Suppressor macrophage treated with lipopolysaccharide for 4 hours (primary cell): ENCODE measurements around the gene SIN3B.

Experiments
- DNase-seq: peaks from one replicate; pipeline ENCODE4 v3.0.0-alpha.2; 2020

The SIN3B gene

DNA sequence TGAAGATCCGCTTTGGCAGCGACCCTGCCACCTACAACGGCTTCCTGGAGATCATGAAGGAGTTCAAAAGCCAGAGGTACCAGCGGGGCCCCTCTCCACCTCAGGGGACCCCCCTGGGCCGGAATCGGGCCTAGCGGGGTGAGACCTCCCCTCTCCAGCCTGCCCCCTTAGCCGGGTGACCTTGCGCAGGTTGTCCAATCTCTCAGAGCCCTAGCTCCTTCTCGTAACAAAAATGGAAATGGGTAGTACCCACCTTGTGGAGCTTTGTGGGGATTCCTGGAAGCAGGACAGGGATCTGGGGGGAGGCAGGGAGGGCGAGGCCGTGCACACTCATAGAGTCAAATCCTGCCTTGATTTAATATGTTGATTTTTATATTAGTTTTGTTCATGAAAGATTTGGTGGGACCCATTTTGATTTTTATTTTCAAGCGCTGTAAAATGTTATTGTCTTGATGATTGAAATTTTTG lies 658 bp downstream of the SIN3B start:
- DNase-seq: no peak

DNA sequence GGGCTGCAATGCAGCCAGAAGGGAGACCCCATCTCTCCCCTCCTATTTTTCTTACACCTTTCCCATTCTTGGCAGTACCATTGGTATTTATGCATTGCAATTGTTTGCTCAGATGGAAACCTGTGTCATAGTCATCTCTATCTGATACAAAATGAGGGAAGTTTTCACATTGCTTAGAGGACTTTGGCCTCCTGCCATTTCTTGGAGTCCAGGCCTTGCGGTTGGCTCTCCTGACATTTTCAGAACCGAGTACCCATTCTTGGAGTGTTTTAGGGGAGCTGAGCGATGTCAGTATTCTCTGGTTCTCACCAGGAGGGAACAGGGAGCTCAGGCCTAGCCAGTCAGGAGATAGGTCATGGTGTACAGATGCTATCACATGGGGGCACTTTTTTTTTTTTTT lies 1.5 kb downstream of the SIN3B start:
- DNase-seq: peak; percentile 13

DNA sequence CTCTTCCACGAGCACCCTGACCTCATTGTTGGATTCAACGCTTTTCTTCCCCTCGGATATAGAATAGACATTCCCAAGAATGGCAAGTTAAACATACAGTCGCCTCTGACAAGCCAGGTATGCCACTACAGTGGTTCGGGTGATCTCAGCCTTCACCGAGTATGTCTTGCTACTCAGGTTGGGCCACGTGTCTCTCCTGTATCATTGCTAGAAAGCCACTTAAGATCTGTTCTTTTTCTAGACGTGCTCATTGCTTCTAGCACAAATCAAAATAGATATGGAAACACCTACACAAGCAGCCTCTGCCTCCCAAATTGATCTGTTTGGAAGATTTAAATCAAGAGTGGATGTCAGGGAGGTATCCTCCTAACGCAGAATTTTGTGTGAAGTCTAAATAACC lies 2.3 kb downstream of the SIN3B start:
- no peak for DNase-seq

DNA sequence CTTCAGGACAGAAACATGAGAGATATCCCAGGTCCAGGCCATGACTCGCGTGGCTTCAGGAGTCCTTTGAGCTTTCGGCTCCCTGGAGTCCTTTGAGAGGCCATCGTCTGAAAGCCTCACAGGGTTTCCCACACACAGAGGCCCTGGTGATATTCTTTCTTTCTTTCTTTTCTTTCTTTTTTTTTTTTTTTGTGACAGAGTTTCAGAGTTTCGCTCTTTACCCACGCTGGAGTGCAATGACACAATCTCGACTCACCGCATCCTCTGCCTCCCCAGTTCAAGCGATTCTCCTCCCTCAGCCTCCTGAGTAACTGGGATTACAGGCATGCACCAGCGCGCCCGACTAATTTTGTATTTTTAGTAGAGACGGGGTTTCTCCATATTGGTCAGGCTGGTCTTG lies 5.5 kb downstream of the SIN3B start:
- DNase-seq: peak; percentile 46

DNA sequence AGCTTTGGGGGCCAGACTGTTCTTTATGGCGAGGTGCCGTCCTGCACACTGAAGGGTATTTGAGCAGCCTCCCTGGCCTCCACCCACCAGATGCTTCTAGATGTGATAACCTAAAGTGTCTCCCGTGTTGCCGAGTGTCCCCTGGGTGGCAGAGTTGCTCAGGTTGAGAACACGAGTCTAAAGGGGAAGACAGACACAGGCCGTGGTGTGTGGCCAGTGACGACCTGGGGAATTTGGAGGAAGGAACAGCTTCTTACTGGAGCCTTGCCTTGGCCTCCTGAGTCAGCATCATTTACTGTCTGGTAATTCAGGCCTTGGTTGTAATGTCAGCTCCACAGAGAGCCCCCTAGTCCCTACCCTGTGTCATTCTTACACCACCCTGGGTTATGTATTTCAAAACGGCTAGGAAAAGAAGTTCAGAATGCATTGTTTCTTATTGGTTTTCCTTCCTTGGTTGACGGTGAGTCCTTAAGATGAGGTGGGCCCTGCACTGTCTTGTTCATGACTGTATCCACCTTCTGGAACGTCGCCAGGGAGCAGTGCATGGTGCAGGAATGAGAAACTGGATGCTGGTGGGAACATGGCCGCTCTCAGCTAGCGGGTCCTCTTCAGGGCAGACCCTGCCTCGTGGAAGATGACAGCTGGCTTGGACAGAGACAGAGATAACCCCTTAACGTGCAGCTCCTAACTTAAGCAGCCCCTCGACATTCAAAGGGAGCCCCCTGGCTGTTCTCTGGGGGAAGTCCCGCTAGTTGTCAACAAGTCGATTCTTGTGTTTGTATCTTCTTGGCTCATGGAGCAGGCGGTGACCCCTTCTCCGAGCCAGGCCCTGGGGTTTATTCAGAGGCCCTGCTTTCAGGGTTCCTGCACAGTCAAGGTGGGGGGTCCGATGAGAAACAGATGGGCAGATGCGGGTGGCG lies 7.2 kb downstream of the SIN3B start:
- DNase-seq: peak; percentile 78

DNA sequence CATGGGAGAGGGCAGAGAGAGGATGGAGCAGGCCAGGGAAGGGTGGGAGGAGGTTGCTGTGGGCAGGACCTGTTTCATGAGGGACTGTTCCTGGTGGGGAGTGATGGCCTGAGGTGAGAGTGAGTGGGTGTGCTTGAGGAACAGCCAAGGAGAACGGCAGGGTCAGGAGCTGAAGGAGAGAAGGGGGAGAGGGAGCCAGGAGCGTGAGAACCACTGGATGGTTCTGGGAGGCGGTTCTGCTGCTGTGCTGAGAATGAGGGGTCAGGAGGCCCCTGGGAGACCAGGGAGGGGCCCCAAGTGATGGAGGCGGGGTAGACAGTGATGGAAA lies 7.8 kb downstream of the SIN3B start:
- no peak for DNase-seq

DNA sequence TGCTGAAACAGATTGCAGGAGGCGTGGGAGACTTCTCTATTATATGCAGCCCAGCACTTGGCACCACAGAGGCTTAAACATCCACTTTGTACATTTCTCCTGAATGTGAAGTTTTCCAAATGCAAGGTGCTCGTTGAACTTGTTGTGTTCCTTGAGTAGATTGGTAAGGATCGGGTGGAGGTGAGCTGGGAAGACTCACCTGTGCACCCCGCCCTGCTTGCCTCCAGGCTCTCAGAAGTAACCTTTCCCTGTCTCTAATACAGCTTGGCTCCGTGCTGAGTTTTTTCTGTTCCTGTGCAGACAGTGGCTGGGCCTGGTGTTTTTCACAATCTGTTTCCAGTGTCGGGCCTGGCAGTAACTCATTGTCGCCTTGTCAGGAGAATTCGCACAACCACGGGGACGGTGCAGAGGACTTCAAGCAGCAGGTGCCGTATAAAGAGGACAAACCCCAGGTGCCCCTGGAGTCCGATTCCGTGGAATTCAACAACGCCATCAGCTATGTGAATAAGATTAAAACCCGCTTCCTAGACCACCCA lies 12.3 kb downstream of the SIN3B start:
- no peak for DNase-seq

DNA sequence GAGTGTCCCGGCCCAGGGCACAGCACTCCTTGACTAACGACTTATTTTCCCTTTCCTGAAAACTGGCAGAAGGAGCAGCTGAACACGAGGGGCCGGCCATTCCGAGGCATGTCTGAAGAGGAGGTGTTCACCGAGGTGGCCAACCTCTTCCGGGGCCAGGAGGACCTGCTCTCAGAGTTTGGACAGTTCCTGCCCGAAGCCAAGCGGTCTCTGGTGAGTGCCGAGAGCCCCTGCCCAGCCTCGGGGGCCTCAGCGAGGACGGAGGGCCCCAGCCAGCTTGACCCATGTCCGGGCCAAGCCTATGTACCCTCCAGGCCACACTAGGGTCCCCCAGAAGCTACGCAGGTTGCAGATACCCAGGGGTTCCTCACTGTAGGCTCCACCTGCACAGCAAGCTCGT lies 17.7 kb downstream of the SIN3B start:
- no peak for DNase-seq

DNA sequence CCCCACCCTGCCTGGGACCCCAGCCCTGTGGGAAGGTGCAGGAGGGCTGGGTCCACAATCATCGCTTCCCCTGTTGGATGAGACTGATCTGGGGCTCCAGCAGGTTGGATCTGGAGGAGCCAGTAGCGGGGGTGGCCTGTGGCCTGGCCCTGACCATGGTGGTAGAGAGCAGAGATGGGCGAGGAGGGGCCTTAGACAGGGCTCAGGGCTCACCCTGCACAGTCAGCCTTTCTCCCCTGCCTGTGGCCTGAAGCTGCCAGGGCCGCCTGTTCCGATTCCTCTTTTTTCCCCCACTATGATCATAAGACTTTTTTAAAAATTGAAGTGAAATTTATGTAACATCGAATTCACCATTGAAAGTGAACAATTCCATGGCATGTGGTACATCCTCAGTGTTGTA lies 18.2 kb downstream of the SIN3B start:
- peak; percentile 58 for DNase-seq

DNA sequence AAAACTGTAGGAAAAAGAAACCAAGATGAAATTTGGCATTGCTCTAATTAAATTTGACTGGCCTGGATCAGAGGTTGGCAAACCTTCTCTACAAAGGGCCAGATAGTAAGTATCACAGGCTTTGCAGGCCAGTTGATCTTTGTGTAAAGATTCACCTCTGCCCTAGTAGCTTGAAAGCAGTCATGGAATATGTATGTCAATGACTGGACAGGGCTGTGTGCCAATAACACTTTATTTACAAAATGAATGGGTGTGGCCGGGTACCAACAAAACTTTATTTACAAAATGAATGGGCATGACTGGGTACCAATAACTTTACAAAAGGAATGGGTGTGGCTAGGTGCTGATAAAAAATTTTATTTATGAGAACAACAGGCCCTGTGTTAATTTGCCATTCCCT lies 20.0 kb downstream of the SIN3B start:
- DNase-seq: no peak

DNA sequence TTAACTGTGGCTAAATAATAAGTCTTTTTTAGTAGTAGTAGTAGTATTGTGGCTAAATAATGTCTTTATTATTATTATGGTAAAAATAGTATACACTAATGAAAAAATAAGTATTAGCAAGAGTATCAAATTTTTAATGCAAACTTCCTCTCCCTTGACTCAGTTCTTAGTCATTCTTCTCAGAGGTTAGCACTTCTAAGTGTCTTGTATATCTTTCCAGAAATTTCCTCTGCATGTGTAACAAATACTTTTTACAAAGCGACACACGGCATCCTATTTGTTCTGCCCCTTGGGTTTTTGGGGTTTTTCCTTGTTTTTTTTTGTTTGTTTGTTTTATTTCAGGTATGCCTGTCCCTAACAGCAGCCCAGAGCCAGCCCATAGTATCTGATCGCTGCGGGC lies 20.9 kb downstream of the SIN3B start:
- DNase-seq: no peak

DNA sequence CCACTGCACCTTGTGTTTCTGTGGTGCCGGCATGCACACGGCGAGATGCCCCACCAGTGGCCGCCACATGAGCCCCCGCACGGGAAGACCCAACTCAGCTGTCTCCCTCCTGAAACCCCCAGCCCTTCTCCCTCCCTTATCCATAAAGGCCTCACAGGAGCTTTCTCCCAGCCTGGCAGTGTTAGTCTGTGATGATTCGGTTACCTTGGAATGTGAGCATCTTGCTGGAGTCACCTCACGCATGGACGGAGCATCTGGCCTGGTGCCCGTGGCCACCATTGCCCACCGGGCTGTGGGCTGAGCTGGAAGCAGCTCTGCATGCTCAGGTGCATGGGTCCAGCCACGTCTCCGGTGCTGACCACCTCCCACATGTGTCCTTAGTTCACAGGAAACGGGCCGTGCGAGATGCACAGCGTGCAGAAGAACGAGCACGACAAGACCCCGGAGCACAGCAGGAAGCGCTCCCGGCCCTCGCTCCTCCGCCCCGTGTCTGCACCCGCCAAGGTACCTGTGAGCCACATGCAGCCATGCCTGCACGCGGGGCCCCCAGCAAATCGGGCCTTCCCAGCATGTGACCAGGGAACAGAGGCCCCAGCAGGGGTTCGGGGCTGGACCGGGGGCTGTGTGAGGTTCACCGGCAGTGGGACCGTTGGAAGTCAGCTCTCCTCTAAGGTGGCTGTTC lies 22.0 kb downstream of the SIN3B start:
- no peak for DNase-seq

DNA sequence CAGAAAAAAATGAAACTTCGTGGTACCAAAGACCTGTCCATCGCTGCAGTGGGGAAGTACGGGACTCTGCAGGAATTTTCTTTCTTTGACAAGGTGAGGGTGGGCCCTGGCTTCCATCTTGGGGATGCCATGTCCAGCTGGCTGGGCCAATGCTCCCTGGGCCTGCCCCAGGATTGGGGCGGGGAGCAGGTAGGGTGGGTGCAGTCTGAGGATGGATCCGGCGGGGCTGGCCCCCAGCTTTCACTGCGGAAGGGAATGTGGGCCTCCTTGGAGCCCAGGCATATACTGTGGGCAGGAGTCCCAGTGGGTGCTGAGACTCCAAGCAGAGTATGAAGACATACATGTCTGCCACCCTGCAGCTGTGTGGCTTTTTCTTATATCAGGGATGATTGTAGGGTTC lies 23.9 kb downstream of the SIN3B start:
- no peak for DNase-seq

DNA sequence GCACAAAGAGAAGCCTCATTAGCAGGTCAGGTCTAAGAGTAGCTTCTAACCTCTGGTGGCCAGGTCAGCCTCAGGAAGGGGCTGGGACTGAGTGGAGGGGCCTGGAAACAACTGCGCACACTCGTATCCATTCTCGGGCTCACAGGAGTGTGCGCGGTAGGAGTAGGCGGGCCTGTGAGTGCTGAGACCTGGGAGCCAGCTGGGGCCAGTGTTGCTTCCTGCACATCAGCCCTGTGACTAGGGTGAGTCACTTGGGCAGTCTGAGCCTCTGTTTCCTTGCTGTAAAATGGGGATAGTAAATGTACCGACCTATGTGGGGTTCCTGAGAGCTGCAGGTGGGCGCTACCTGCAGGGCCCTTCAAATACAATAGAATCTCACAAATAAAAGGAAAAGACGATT lies 26.9 kb downstream of the SIN3B start:
- no peak for DNase-seq

DNA sequence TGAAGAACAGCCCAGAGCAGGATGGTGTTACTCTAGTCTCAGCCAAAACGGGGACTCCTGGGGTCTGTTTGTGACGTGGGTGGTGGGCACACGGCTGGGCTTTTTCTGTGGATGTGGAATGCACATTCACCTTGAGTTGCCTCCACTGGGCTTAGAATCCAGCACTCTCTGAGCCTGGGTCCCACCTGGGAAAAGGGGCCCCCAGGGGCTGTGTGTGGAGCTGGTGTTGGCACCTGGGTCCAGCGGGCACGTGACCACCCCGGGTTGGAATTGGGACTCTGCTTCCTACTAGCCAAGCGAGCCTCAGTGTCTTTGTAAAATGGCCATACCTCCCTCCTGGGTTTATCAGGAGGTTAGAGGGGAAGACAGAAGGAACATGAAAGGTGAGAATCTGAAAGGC lies 30.4 kb downstream of the SIN3B start:
- DNase-seq: no peak

DNA sequence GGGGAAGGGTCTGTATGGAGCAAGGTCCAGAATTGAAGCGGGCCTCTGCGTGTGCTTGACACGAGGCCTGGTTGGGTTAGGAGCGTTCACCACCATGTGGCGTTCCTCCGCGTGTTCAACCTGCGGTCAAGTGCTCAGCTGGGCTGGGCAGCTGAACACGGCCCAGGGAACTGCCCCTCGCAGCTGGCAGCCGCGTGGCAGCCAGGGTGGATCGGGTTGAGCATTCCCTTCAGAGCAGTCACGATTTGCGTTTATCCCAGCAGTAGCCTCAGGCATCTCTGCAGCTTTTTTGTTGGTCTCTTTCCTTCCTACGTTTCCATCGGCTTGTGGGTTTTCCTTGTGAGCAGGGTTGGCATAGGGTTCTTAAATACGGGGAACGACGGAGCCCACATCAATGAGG lies 30.9 kb downstream of the SIN3B start:
- no peak for DNase-seq

DNA sequence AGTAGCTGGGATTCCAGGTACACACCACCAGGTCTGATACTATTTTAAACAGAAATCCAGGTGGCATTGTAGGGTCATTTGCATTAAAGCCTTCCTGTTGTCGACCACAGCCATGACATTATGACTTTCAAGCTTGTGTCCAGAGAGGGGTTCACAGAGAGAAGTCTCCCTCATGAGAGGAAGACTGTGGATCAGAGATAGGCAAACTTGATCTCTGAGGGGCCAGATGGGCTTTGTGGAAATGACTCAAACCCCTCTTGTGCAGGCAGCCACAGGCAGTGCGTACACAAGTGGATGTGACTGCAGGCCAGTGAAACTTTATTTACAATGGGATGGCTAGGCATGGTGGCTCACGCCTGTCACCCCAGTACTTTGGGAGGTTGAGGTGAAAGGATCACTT lies 31.8 kb downstream of the SIN3B start:
- DNase-seq: no peak

DNA sequence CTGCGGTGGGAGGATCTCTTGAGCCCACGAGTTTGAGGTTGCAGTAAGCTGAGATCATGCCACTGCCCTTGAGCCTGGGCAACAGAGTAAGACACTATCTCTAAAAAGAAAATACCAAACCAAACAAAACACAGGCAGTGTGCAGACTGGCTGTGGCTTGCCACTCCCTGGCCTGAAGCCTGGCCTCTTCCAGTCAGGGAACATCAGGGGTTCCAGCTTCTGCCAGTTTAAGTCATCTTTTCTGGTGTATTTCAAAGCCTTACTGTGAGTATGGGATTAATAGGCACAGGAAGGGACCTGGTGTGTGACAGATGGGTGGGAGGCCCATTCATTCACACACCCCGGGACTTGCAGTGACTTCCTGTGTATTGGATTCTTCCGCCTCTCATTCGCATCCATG lies 32.6 kb downstream of the SIN3B start:
- no peak for DNase-seq

DNA sequence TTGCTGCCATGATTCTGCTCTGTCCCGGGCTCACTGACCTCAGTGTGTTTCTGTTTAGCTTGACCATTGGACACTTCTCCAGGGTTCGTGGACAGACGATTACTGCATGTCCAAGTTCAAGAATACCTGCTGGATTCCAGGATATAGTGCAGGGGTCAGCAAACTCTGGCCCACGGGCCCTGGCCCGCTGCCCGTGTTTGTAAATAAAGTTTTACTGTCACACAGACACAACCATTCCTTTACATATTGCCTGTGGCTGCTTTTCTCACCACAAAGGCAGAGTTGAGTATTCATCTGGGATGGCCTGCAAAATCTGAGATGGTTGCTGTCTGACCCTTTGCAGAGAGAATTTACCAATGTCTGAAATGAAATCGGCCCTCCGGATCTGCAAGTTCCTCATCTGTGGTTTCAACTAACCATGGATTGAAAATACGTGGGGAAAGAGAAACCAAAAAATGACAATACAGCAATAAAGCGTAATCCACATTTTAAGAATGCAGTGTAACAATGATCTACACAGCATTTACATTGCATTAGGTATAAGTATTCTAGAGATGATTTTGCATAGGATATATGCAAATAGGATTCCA lies 33.7 kb downstream of the SIN3B start:
- peak; percentile 78 for DNase-seq

DNA sequence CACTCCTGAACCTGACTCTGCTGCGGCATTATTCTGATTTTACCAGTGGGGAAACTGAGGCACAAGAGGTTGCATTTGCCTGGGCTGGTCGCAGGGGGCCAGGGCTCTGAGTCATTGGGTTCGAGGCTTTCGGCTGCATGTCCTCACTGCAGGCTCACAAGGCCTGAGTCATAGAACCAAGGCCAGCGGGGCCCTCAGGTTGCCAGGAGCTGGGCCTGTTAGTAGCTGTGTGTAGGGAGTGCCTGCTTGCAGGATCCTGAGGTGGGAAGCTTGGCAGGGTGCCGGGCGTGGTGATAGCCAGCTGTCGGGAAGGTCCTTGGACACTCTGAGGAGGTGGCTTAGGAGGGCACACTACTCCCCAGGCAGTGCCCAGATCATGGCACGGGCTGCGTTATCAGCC lies 38.0 kb downstream of the SIN3B start:
- no peak for DNase-seq

DNA sequence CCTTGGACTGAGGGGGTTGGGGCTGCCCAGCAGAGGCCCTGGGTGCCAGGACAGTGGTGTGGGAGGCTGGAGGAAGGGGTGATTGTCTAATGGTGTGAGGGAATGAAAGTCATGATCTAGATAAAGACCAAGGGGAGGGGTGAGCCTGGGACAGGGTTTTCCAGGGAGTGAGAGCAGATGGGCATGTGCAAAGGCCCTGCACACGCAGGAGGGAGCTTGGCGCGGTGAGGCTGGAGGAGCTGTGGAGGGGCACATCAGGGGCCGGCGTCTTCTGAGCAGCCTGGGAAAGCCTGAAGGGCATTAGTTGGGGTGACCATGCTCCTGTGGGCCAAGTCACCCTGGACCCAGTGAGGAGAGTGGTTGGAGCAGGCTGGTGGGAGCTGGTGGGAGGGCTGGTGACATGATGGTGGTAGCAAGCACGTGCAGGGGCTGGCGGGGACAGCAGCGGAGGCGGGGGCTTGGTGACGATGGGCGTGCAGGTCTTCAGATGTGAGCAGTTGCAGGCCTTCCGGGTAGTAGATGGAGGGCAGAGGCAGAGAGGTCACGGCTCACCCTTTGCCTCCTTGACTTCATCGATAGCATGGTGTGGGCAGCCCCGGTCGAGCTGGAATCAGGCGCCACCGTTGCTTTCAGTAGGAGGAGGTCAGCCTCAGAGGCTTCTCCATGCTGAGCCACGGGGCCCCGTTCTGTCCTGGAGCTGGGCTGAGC lies 39.4 kb downstream of the SIN3B start:
- no peak for DNase-seq

DNA sequence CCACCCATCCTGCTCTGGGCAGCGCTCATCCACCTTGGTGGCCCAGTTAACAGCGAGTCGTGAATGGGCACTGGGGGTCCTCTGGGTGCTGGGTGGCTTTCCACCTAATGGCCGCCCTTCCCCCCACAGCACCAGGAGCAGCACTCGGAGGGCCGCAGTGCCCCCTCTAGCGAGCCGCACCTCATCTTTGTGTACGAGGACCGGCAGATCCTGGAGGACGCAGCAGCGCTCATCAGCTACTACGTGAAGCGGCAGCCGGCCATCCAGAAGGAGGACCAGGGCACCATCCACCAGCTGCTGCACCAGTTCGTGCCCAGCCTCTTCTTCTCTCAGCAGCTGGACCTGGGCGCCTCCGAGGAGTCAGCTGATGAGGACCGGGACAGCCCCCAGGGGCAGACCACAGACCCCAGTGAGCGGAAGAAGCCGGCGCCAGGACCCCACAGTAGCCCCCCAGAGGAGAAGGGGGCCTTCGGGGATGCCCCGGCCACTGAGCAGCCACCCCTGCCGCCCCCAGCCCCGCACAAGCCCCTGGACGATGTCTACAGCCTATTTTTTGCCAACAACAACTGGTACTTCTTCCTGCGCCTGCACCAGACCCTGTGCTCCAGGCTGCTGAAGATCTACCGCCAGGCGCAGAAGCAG lies 40.3 kb downstream of the SIN3B start:
- no peak for DNase-seq

DNA sequence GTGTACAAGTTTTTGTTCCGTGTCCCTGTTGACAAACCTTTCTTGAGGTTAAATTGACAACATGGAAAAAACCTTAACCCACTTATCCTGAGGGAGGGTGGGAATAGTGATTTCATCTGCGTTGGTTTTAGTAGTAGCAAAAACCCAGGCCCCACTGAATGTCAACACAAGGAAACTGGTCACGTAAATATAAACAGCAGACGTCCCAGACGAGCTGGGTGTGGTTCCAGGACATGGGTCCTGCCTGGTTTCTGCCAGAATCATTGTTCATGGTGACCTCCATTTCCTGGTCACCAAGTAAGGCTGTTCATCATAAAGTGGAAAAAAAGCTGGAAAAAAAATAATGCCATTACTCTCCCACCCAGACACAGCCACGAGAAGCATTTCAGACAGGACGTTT lies 42.7 kb downstream of the SIN3B start:
- DNase-seq: no peak
